HG03342 (cell line): ENCODE results near the gene IGFL1.
"Not testable (repeated sequence)": the region's sequence is repeated elsewhere in the genome, so short reads cannot be mapped to it uniquely, and the experiment has no call there.

Source experiments
- ATAC-seq: cut with Tn5 transposase; IDR thresholded peaks from one replicate; pipeline ENCODE4 v1.9.1; 2021; ENCODE audit warnings: mild to moderate bottlenecking, moderate library complexity; ENCODE audit not compliant: unreplicated experiment

IGFL1 gene

DNA sequence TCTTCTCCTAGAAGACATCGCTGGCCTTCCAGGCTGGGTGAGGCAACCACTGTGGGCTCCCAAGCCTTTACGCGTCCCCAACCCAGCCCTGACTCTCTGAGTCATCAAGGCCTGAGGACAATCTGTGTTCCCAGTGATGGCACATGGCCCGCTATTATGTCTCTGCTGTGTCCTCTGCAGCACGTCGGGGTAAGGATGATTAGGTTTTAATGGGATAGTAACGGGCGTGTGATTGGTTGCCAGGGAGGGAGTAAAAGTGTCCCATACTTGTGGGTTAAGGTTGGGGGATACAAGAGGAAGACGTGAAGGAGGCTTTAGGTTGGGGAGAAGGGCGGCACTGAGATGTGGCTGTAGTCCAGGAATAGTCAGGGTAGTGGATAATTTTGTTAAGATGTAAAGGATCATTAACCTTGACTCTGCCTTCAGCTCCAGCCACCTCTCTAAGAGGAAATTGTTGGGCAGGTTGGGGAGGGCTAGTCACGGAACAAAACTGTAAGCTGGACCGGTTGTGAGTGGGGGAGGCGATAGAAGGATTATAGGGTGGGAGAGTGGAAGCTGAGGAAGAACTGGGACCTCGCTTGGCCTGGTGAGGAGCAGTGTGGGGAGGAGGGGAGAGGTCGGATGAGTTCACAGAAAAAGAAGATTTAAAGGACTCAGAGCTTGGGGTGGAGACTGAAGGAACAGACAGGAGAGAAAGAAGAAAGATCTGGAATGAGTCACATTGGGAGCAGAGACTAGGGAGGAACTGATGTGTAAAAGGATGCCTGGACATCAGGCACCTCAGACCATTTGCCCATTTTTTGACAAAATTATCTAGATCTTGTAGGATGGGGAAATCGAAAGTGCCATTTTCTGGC is 27.9 kb upstream of the IGFL1 start:
- ATAC-seq, result no peak

DNA sequence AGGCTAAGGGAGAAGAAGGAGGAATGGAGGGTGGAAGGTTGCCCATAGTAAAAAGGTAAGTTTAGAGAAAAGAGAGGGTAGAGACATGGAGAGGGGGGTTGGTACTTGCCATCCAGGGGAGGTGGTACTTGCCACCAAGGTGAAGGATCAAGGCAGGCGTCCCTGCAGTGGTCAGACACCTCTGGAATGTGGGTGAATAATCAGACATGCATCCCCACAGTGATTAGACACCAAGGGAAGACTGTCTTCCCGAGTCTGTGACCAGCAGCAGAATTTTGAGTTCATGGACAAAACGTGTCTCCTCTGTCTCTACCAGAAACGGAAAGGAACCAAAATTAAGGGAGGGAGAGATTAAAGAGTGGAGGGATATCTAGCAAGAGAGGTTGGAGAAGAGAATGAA is 27.1 kb upstream of the IGFL1 start:
- no peak for ATAC-seq

DNA sequence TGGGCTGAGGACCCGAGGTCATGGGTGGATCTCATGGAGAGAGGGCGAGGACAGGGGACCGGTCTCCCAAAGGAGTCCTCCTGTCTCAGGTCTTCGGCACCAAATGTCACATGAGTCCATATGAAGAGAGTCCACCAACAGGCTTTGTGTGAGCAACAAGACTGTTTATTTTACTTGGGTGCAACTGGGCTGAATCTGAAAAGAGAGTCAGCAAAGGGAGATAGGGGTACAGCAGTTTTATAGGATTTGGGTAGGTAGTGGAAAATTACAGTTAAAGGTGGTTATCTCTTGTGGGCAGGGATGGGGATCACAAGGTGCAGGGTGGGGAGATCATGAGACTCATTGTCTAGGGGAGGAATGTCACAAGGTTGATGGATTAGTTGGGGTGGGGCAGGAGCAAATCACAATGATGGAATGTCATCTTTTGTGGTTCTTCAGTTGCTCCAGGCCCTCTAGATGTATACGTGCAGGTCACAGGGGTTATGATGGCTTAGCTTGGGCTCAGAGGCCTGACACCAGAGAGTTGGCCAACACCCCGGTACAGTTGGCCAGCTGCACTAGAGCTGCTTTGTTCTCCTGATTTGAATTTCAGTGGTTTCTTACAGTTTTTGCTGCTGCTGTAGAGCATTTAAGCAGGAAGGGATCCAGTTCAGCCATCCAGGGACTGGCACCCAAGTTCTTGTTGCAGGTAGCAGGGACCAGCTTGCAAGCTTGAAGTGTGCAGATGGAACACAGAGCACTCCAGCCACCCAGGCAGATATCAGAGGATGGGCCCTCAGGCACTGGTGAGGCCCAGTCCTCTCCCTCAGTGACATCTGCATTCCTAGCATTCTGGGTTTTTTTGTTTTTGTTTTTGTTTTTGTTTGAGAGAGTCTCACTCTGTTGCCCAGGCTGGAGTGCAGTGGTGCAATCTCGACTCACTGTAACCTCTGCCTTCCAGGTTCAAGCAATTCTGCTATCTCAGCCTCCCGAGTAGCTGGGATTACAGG is 26.4 kb upstream of the IGFL1 start:
- no peak for ATAC-seq

- no peak for ATAC-seq
Measured at GRCh38 chr19:46204008-46204407, 25.5 kb upstream of the IGFL1 start.

- ATAC-seq, result no peak
Measured at GRCh38 chr19:46205183-46205984, 24.2 kb upstream of the IGFL1 start.

DNA sequence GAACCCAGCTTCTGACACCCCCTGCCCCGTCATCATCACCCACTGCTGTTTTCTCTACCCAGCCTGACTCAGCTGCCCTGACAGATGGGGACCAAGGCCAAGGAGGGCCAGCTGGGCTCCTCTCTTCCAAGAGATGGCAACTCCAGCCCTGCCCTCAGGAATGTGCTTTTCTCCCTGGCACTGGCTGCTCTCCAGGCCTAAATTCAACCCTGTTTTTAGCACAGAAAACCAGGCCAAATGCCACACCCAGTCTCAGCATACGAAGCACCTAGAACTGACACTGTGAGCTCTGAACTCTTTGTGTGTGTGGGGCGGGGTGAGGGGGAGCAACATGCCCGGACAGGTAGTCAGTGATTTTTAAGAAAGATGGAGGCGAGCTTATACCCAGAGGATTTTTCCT is 23.4 kb upstream of the IGFL1 start:
- no peak for ATAC-seq

- ATAC-seq, result no peak
Measured at GRCh38 chr19:46206682-46207081, 22.9 kb upstream of the IGFL1 start.

- not testable (repeated sequence) for ATAC-seq
Measured at GRCh38 chr19:46207858-46208257, 21.7 kb upstream of the IGFL1 start.

GRCh38 chr19:46209051-46209450 is 20.5 kb upstream of the IGFL1 start:
- no peak for ATAC-seq

DNA sequence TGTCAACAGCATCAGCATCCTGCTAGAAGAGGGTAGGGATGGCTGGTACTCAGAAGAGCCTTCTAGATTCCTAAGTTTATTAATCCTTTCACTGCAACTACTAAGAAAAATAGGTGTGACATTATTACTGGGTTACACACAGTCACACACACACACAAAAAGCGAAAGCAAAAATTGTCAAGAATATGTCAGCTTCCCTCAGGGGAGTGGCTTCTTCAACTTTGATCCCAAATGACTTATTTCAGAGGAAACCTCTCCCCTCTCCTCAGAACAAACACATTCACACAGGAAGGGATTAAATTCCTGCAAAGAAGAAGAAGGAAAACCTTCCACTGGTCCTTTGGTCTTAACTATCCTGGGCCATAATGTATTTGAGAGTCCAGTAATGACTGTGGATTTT is 20.1 kb upstream of the IGFL1 start:
- no peak for ATAC-seq

DNA sequence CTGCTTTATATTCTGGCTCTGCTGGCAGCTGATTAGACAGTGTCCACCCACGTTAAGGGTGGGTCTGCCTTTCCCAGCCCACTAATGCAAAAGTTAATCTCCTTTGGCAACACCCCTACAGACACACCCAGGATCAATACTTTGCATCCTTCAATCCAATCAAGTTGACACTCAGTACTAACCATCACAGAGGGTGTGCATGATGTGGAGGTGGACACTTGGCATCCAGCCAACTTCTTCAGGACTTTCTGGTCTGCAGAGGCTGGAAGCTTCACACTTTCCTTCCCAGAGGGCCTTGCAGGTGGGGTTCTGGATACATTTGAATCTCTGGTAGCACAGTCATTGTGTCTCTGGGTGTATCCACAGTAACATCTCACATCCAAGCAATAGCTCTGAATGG is 18.9 kb upstream of the IGFL1 start:
- no peak for ATAC-seq

DNA sequence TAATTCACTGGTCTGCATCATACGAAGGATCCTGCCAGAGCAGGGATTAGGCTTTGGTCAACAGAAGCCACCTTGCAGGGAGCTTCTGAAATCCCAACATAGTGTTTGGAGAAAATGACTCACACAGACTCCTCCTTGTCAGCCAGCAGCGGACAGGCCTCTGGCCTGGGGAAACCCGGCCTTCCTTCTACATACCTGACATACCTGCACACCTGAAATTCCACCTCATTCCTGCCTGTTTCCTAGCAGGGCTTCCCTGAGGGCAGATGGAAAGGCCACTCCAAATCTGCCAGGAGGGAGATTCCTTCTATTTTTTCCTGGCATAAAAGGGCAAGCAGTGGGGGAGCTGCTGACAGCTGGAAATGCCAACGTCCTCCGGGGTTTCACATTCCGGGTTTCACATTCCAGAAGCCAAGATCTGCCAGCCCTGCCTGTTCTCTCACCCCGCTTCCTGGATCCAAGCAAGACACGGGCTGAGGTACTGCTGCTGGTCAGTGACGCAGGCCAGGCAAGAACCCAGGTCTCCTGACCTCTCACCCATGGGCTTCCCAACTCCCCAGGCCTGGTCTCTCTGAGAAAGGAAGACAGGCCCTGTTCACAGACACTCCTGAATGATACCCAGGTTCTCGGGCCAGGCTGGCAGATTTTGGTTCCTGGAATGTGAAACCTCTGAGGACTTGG is 18.2 kb upstream of the IGFL1 start:
- ATAC-seq, result no peak

GRCh38 chr19:46212592-46212991 is 16.9 kb upstream of the IGFL1 start:
- ATAC-seq, result not testable (repeated sequence)

GRCh38 chr19:46213156-46213555 is 16.4 kb upstream of the IGFL1 start:
- ATAC-seq, result no peak

GRCh38 chr19:46213806-46214205 is 15.7 kb upstream of the IGFL1 start:
- no peak for ATAC-seq

DNA sequence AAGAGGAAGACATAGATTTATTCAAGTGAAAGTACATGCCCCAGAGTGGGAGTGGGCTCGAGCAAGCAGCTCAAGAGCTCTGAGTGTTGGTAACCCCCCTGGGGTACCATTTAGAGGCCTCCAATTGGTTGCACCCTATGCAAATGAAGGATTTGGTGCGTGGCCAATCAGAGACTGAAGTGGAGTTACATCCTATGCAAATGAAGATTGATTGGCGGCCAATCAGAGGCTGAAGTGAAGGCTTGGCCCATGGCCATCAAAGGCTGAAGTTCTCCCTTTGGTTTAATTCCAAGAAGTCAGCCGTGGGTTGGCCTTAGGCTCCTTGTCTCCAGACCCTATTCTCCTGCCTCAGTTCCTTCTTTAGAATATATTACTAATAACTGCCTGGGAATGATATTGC is 12.9 kb upstream of the IGFL1 start:
- ATAC-seq, result no peak

DNA sequence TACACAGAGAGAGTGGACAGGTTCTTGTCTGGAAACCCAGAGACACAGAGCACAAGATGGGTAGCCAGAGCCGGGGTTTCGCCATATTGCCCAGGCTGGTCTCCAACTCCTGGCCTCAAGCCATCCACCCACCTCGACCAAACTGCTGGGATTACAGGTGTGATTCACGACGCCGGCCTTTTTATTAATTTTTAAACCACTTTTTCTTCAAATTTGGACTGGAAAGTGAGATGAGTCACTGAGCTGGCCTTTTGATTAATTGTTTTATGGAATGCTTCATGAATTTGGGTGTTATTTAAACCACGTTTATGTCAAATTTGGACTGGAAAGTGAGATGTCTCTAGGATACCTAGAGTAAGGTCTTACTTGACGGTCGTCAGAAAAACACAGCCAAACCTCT is 12.1 kb upstream of the IGFL1 start:
- ATAC-seq, result no peak

DNA sequence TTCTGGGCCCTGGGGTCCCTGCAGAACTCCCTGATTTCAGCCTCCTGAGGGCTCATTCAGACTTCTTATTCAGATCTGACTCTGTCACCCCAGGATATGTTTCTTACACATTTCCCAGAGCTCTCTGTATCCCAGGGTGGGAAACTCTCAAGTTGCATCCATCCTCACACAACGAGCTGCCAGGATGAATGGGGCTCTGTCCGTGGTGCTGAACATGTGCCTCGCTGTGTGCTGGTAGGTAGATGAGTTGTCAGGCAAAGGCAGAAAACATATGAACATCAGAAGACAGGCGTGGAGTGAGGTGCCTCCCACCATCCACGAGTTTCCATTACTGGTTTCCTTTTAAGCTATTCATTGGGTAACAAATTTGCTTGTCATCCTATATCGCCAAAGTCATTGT is 11.4 kb upstream of the IGFL1 start:
- ATAC-seq, result no peak

- ATAC-seq, result no peak
Measured at GRCh38 chr19:46220038-46220615, 9.4 kb upstream of the IGFL1 start.

DNA sequence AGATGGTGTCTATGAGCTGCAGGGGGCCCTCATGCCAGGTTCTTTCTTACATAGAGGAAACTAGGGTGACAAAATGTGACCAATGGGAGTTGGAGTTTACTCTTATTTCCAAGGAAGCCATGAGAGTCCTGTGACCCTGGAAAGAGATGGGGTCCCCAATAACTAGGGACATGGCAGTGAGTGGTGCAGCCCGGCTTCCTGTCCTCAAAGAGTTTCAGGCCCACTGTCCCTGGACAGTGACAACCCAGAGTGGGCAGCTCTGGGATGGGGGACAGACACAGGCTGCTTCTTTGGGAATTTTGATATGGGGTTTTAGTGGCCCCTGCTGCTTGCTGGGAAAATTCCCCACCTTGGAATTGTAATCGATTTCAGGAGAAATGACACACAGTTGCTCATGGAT is 8.4 kb upstream of the IGFL1 start:
- no peak for ATAC-seq
